Neutrophil (primary cell): ENCODE data around the gene KITLG.

Source experiments
- H3K27ac ChIP-seq: fragments of 200-600 bp; sonication (generic); 2 replicates; pipeline ENCODE4 v1.5.1; 2016; ENCODE audit warnings: mild to moderate bottlenecking, moderate library complexity
- H3K27me3 ChIP-seq: fragments of 200-600 bp; sonication (generic); 2 replicates; pipeline ENCODE4 v1.6.0; 2016; ENCODE audit warnings: mild to moderate bottlenecking
- H3K36me3 ChIP-seq: fragments of 200-600 bp; sonication (generic); 2 replicates; pipeline ENCODE4 v1.5.1; 2017
- H3K4me1 ChIP-seq, 2 experiments: fragments of 200-600 bp in 1 of 2; sonication (generic) in 1 of 2; 1 replicate in 1 of 2; 2 replicates in 1 of 2; pipeline versions ENCODE4 v1.5.1 to v1.6.1; 2013 to 2016; ENCODE audit warnings: low read depth in 1 of 2, low read length in 1 of 2, mild to moderate bottlenecking in 1 of 2, moderate library complexity in 1 of 2; ENCODE audit not compliant: control insufficient read depth in 1 of 2, insufficient read depth in 1 of 2
- H3K4me3 ChIP-seq, 2 experiments: fragments of 200-600 bp in 1 of 2; sonication (generic) in 1 of 2; 1 replicate in 1 of 2; 2 replicates in 1 of 2; pipeline ENCODE4 v1.5.1; 2013 to 2016; ENCODE audit warnings: low read depth in 1 of 2, low read length in 1 of 2, mild to moderate bottlenecking in 1 of 2, moderate library complexity in 1 of 2
- H3K9me3 ChIP-seq: fragments of 200-600 bp; sonication (generic); 2 replicates; pipeline ENCODE4 v1.5.1; 2016
- TF ChIP-seq, protein P1 (sequence below): fragments of 200-600 bp; sonication (generic); IDR thresholded peaks from 2 replicates; pipeline ENCODE4 v1.5.1; 2016; ENCODE audit warnings: antibody characterized with exemption

The KITLG gene

DNA sequence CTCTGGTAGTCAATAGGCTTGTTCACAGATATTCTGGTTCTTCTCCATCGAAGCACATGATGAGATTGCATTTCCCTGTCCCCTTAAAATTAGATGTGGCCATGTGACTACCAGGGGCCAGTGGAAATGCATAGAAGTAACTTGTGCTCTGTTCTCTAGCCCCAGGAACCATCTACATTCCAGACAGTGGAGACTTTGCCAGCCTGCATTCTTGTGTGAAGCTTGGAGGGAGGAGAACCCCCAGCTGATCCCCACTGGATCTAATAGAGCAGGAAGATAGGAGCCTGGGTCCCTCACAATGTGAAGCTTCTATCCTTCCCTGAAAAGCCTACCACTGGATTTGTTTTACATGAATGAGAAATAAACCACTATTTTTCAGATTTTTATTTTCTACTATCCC, 130.1 kb downstream of the KITLG start:
- H3K27me3 ChIP-seq, result no peaks in the 10 kb centered on the region
- no peaks in the 10 kb centered on the region for H3K36me3 ChIP-seq
- H3K4me3 ChIP-seq, result no peak overlapping the region
- no peak overlapping the region for H3K27ac ChIP-seq
- no peaks in the 10 kb centered on the region for H3K4me1 ChIP-seq
- no peaks in the 10 kb centered on the region for H3K9me3 ChIP-seq
- TF ChIP-seq, protein P1, sequence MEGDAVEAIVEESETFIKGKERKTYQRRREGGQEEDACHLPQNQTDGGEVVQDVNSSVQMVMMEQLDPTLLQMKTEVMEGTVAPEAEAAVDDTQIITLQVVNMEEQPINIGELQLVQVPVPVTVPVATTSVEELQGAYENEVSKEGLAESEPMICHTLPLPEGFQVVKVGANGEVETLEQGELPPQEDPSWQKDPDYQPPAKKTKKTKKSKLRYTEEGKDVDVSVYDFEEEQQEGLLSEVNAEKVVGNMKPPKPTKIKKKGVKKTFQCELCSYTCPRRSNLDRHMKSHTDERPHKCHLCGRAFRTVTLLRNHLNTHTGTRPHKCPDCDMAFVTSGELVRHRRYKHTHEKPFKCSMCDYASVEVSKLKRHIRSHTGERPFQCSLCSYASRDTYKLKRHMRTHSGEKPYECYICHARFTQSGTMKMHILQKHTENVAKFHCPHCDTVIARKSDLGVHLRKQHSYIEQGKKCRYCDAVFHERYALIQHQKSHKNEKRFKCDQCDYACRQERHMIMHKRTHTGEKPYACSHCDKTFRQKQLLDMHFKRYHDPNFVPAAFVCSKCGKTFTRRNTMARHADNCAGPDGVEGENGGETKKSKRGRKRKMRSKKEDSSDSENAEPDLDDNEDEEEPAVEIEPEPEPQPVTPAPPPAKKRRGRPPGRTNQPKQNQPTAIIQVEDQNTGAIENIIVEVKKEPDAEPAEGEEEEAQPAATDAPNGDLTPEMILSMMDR, result no peak

DNA sequence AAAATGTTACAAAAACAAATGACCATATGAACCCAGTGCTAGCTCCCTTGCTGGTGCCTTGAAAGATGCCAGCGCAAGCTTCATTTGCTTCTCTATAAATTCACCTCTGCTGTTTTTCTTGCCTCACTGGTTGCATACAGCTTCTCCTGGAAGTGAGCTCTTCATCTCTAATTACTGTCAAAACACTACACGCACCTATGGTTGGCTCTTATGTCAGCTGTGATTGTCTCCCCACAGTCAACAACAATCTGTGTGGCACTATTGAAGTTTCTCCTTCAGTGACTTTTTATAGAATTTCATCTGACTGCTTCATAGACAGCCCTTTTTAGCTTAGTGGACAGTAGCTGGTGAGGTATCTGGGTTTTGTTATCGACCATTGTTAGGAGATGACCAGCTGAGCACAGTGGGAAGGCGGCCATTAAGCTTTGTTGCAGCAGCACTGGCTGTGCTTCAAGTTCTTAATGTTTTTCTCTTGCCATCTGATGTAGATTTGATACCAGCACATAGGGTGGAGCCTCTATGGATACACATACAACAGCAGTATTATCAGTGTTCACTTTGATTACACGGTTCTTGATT, 131.8 kb downstream of the KITLG start:
- no peaks in the 10 kb centered on the region for H3K27me3 ChIP-seq
- H3K9me3 ChIP-seq, result no peaks in the 10 kb centered on the region
- H3K4me1 ChIP-seq, result no peaks in the 10 kb centered on the region
- no peak overlapping the region for H3K27ac ChIP-seq
- TF ChIP-seq, protein P1, result no peak
- H3K4me3 ChIP-seq, result no peak overlapping the region
- no peaks in the 10 kb centered on the region for H3K36me3 ChIP-seq

GRCh38 chr12:88445705-88446394, 134.4 kb downstream of the KITLG start:
- no peak overlapping the region for H3K27ac ChIP-seq
- H3K36me3 ChIP-seq, result no peaks in the 10 kb centered on the region
- no peak overlapping the region for H3K4me3 ChIP-seq
- no peaks in the 10 kb centered on the region for H3K9me3 ChIP-seq
- TF ChIP-seq, protein P1, result no peak
- H3K27me3 ChIP-seq, result no peaks in the 10 kb centered on the region
- no peaks in the 10 kb centered on the region for H3K4me1 ChIP-seq

DNA sequence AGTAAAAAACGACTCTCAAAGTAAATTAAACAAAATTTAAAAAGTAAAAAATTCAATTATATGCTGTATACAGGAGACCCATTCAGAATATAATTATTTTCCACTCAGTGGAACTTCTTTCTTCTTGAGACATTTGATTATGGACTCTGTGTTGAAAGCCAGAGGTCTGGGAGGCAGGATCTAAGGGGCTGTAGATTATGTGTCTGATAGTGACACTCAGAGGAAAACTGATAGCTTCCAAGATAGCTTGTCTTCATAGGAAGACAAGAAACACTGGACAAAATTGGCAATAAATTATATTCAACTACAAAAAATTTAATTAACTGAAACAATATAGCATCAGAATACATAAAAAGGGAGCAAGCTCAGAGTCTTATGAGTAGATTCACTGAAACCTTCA, 135.8 kb downstream of the KITLG start:
- no peak overlapping the region for H3K27ac ChIP-seq
- H3K27me3 ChIP-seq, result no peaks in the 10 kb centered on the region
- no peaks in the 10 kb centered on the region for H3K4me1 ChIP-seq
- no peaks in the 10 kb centered on the region for H3K36me3 ChIP-seq
- H3K9me3 ChIP-seq, result no peaks in the 10 kb centered on the region
- TF ChIP-seq, protein P1, result no peak
- H3K4me3 ChIP-seq, result no peak overlapping the region
